T-cell (primary cell): Measurements from ENCODE around the gene RAET1E. TPM values are rescaled to one million over a fixed set of nuclear protein-coding genes. Genes with fewer than 3 reads are reported as not detected.
"Not testable (repeated sequence)": the region's sequence is repeated elsewhere in the genome, so short reads cannot be mapped to it uniquely, and the experiment has no call there.

Experiments used
- ATAC-seq, 4 experiments: fragments of 200-7000 bp in 3 of 4; fragments of 150-1000 bp in 1 of 4; cut with Tn5 transposase; replicated peaks in 1 of 4; 1 replicate in 3 of 4; 2 replicates in 1 of 4; pipeline ENCODE4 v1.10.0; 2021; ENCODE audit warnings: moderate library complexity in 3 of 4, mild to moderate bottlenecking in 2 of 4, moderate number of reproducible peaks in 1 of 4
- CTCF ChIA-PET, 2 donors: fragments of 300-600 bp; sonication (Branson Sonifier 250); formaldehyde crosslinking; loops; one replicate each; lab custom pipeline; 2022; ENCODE audit warnings: antibody characterized with exemption in 2 of 2; lab: Charles Lee
- POLR2A ChIA-PET, 2 donors: fragments of 300-600 bp; sonication (Branson Sonifier 250); formaldehyde crosslinking; loops; one replicate each; lab custom pipeline; 2022; ENCODE audit warnings: antibody characterized with exemption in 2 of 2; lab: Charles Lee
- DNase-seq, 35 experiments: peaks; one replicate each; pipeline versions ENCODE4 v3.0.0 to v3.0.0-alpha.2; 2013 to 2023
- H3K27ac ChIP-seq: one replicate; pipeline ENCODE4 v1.5.1; 2013; ENCODE audit warnings: low read length
- H3K27me3 ChIP-seq, 2 experiments: replicated peaks in 1 of 2; 1 replicate in 1 of 2; 2 replicates in 1 of 2; pipeline versions ENCODE4 v1.6.1 to v1.7.0; 2013; ENCODE audit warnings: low read length in 1 of 2, mixed read lengths in 1 of 2; ENCODE audit not compliant: control insufficient read depth in 2 of 2, insufficient read depth in 2 of 2; ENCODE audit errors: extremely low read depth in 1 of 2
- H3K36me3 ChIP-seq, 2 donors: 1 replicate in 1 of 2; 2 replicates in 1 of 2; pipeline versions ENCODE4 v1.6.1 to v1.7.0; 2013; ENCODE audit warnings: low read length in 1 of 2; ENCODE audit not compliant: control insufficient read depth in 2 of 2, insufficient read depth in 1 of 2; ENCODE audit errors: extremely low read depth in 1 of 2
- H3K4me1 ChIP-seq, 2 experiments: 1 replicate in 1 of 2; 2 replicates in 1 of 2; pipeline versions ENCODE4 v1.6.1 to v1.7.0; 2013; ENCODE audit warnings: low read length in 2 of 2, mixed read lengths in 1 of 2; ENCODE audit not compliant: insufficient read depth in 2 of 2, control insufficient read depth in 1 of 2; ENCODE audit errors: extremely low read depth in 1 of 2
- H3K4me3 ChIP-seq, 2 donors: 1 replicate in 1 of 2; 2 replicates in 1 of 2; pipeline versions ENCODE4 v1.5.1 to v1.7.0; 2013; ENCODE audit warnings: mild to moderate bottlenecking in 2 of 2, low read length in 1 of 2, moderate library complexity in 1 of 2; ENCODE audit not compliant: control insufficient read depth in 1 of 2; ENCODE audit errors: extremely low read depth in 1 of 2
- H3K9me3 ChIP-seq: 2 replicates; pipeline ENCODE4 v1.7.0; 2013
- H3K27ac Mint-ChIP-seq, 2 donors: one replicate each; pipeline ENCODE4 v1.8.0; 2020 to 2021; ENCODE audit warnings: mild to moderate bottlenecking in 2 of 2, mixed read lengths in 2 of 2
- H3K27me3 Mint-ChIP-seq, 2 donors: one replicate each; pipeline ENCODE4 v1.8.0; 2021 to 2022; ENCODE audit warnings: mixed read lengths in 2 of 2
- H3K36me3 Mint-ChIP-seq: one replicate; pipeline ENCODE4 v1.8.0; 2021; ENCODE audit warnings: mixed read lengths
- H3K4me1 Mint-ChIP-seq, 3 donors: one replicate each; pipeline ENCODE4 v1.8.0; 2020 to 2022; ENCODE audit warnings: mixed read lengths in 3 of 3, mild to moderate bottlenecking in 1 of 3
- H3K4me3 Mint-ChIP-seq, 3 donors: one replicate each; pipeline ENCODE4 v1.8.0; 2020 to 2022; ENCODE audit warnings: mild to moderate bottlenecking in 3 of 3, mixed read lengths in 3 of 3, moderate library complexity in 3 of 3
- H3K9me3 Mint-ChIP-seq, 3 donors: one replicate each; pipeline ENCODE4 v1.8.0; 2020 to 2022; ENCODE audit warnings: mixed read lengths in 3 of 3
- whole genome bisulfite sequencing: methylation state at CpG from one replicate; pipeline ENCODE4 v1.1.5; 2013; ENCODE audit warnings: missing lambda C conversion rate; ENCODE audit not compliant: insufficient coverage; 5-methylcytosine and 5-hydroxymethylcytosine counted together
- total RNA-seq, 35 experiments: library from RNA in 6 of 35; stranded (reverse) in 6 of 35; fragments of 120-200 nt in 1 of 35; gene quantifications; one replicate each; pipeline versions ENCODE4 v1.2.1 to v1.2.4 and lab custom pipeline; 2013 to 2026

The RAET1E gene
- total RNA-seq, 5 donors from 2014 or later (not counting 1 experiment from before 2014, with no cell fraction given): not detected

- H3K4me1 Mint-ChIP-seq, H3K36me3 Mint-ChIP-seq, ATAC-seq, CTCF ChIA-PET, H3K4me1 ChIP-seq, DNase-seq, H3K4me3 ChIP-seq, H3K27ac ChIP-seq, H3K36me3 ChIP-seq, H3K27ac Mint-ChIP-seq, H3K4me3 Mint-ChIP-seq, H3K9me3 ChIP-seq: not testable (repeated sequence)
- peaks cover 8 to 16% of the 10 kb centered on the region in 2 donors for H3K27me3 Mint-ChIP-seq
- H3K9me3 Mint-ChIP-seq: peaks cover 4 to 10% (median 9%) of the 10 kb centered on the region in 3 donors
- POLR2A ChIA-PET: interaction anchor here in 1 of 2 donors (0.6 kb wide), 1 partner anchor 36 kb away, joined by 5 read pairs; no protein-coding TSS in a partner anchor
- WGBS: 76% methylated on average over 3 of the region's 4 CpGs
- peaks cover 0 to 46% of the 10 kb centered on the region in 2 experiments for H3K27me3 ChIP-seq
Observed at GRCh38 chr6:149908480-149908879, 10.6 kb upstream of the RAET1E start.

DNA sequence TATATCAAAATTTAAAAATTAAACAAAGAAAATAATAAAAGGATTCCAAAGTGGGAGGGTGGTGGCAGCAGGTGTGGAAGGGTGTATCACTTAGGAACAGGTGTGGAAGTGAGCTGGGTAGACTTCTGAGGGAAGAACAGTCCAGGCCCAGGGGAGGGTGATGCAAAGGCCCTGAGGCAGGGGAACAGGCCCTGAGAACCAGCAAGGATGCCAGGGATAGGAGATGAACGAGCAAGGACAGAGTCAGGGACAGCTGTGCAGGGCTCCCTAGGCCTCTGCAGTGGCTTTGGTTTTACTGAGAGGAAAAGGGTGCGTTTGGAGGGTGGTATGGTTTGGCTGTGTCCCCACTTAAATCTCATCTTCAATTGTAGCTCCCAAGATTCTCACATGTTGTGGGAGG lies 9.4 kb upstream of the RAET1E start:
- Histone ChIP-seq H3K27me3 (peaks cover 0 to 42% of the 10 kb centered on the region in 2 experiments), H3K9me3 (no peaks in the 10 kb centered on the region), H3K4me3 (no peak overlapping the region), H3K4me1 (no peaks in the 10 kb centered on the region), H3K27ac (no peak overlapping the region), H3K36me3 (no peaks in the 10 kb centered on the region)
- H3K4me3 Mint-ChIP-seq: no peak overlapping the region
- H3K9me3 Mint-ChIP-seq: peaks cover 4 to 10% (median 9%) of the 10 kb centered on the region in 3 donors
- peaks cover 4% of the 10 kb centered on the region for H3K36me3 Mint-ChIP-seq
- ChIA-PET CTCF (no interaction called here), POLR2A (no interaction called here)
- DNase-seq (no peak), ATAC-seq (no peak)
- WGBS: no CpG with 5 or more reads among the region's 2 CpGs
- H3K27ac Mint-ChIP-seq: no peak overlapping the region
- peaks cover 14 to 19% of the 10 kb centered on the region in 2 donors for H3K27me3 Mint-ChIP-seq
- H3K4me1 Mint-ChIP-seq: no peaks in the 10 kb centered on the region

GRCh38 chr6:149906405-149906804 lies 8.5 kb upstream of the RAET1E start:
- peaks cover 14 to 19% of the 10 kb centered on the region in 2 donors for H3K27me3 Mint-ChIP-seq

DNA sequence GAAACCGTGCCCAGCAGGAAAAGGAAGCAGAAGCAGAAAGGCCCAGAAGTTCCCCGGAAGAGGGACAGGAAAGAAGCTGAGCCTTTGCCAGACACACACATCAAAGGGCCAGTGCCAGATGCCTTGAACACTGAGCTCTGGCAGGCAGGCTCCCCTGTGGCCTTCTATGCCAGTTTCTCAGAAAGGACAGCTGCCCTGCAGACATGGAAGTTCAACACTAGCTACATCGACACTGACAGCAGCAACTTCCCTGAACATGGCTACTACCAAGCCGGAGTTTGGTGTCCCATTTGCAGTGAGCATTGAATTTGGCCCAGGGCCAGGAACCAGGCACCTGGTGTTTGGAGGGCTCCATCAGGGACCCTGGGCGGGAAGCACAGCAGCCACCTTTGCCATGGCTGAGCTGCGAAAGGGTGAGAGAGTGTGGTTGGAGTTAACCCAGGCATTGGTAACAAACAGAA lies 8.0 kb upstream of the RAET1E start:
- Mint-ChIP-seq H3K4me1 (no peaks in the 10 kb centered on the region), H3K4me3 (no peak overlapping the region), H3K27ac (no peak overlapping the region), H3K27me3 (peaks cover 14 to 19% of the 10 kb centered on the region in 2 donors), H3K9me3 (peaks cover 4 to 10% (median 9%) of the 10 kb centered on the region in 3 donors), H3K36me3 (peaks cover 4% of the 10 kb centered on the region)
- ATAC-seq (no peak), DNase-seq (no peak)
- H3K36me3 ChIP-seq: no peaks in the 10 kb centered on the region
- H3K27ac ChIP-seq: no peak overlapping the region
- WGBS: 76% methylated on average over 5 of the region's 6 CpGs
- H3K9me3 ChIP-seq: no peaks in the 10 kb centered on the region
- H3K27me3 ChIP-seq: peaks cover 0 to 42% of the 10 kb centered on the region in 2 experiments
- no peaks in the 10 kb centered on the region for H3K4me1 ChIP-seq
- ChIA-PET CTCF (interaction anchor here in 1 of 2 donors (1.0 kb wide), 1 partner anchor 49 kb away, joined by 3 read pairs; no protein-coding TSS in a partner anchor), POLR2A (interaction anchor here (0.5 kb wide), 3 partner anchors 185 to 895 kb away, joined by 4 to 6 read pairs (median 6); no protein-coding TSS in a partner anchor)
- no peak overlapping the region for H3K4me3 ChIP-seq

More at GRCh38 chr6:149906405-149906804, 8.5 kb upstream of the RAET1E start:
- no peaks in the 10 kb centered on the region for H3K4me1 ChIP-seq
- DNase-seq (no peak), ATAC-seq (no peak)
- 100% methylated on average over 3 of the region's 4 CpGs for WGBS
- ChIA-PET CTCF (no interaction called here), POLR2A (interaction anchor here (0.5 kb wide), 3 partner anchors 185 to 895 kb away, joined by 4 to 6 read pairs (median 6); no protein-coding TSS in a partner anchor)
- Mint-ChIP-seq H3K4me3 (no peak overlapping the region), H3K9me3 (peaks cover 4 to 10% (median 9%) of the 10 kb centered on the region in 3 donors), H3K4me1 (no peaks in the 10 kb centered on the region), H3K36me3 (peaks cover 4% of the 10 kb centered on the region), H3K27ac (no peak overlapping the region)
- no peak overlapping the region for H3K27ac ChIP-seq
- H3K27me3 ChIP-seq: peaks cover 0 to 39% of the 10 kb centered on the region in 2 experiments
- no peak overlapping the region for H3K4me3 ChIP-seq
- no peaks in the 10 kb centered on the region for H3K9me3 ChIP-seq
- H3K36me3 ChIP-seq: no peaks in the 10 kb centered on the region

DNA sequence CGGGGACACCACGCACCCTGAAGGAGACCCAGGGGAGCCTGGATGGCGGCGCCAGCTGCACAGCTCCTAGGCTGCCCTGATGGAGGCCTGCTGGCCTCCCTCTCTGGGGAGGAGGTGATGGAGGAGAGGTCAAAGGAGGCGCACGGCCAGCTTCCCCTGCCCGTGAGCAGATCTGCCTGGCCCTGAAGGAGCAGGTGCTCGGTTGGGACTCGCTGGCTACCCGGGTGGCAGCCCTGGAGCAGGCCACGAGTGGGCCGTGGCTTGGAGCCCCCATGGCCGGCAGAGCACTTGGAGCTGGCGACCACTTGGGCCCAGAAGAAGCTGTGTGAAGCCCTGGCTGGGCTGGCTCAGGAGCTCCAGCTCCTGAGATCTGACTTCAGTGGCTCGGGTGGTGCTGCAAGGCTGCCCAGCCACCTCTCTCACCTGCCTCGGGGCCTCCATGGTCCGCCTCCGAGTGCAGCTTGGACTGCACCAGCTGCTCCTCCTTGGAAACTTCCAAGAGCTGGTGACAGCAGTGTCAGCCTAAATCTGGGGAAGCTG lies 7.5 kb upstream of the RAET1E start:
- H3K9me3 Mint-ChIP-seq: peaks cover 4 to 10% (median 9%) of the 10 kb centered on the region in 3 donors
- H3K27me3 Mint-ChIP-seq: peaks cover 9 to 16% of the 10 kb centered on the region in 2 donors
- WGBS: 85% methylated on average over 15 of the region's 18 CpGs
- ChIA-PET POLR2A (no interaction called here), CTCF (interaction anchor here in 1 of 2 donors (1.0 kb wide), 1 partner anchor 49 kb away, joined by 3 read pairs; no protein-coding TSS in a partner anchor)
- Histone ChIP-seq H3K27ac (no peak overlapping the region), H3K27me3 (peaks cover 0 to 41% of the 10 kb centered on the region in 2 experiments), H3K4me1 (no peaks in the 10 kb centered on the region), H3K36me3 (no peaks in the 10 kb centered on the region), H3K4me3 (no peak overlapping the region), H3K9me3 (no peaks in the 10 kb centered on the region)
- ATAC-seq (no peak), DNase-seq (no peak)
- peaks cover 4% of the 10 kb centered on the region for H3K36me3 Mint-ChIP-seq
- no peaks in the 10 kb centered on the region for H3K4me1 Mint-ChIP-seq
- no peak overlapping the region for H3K27ac Mint-ChIP-seq
- no peak overlapping the region for H3K4me3 Mint-ChIP-seq

- Histone ChIP-seq H3K4me3 (no peak overlapping the region), H3K4me1 (no peaks in the 10 kb centered on the region), H3K27ac (no peak overlapping the region), H3K9me3 (no peaks in the 10 kb centered on the region), H3K36me3 (no peaks in the 10 kb centered on the region), H3K27me3 (peaks cover 0 to 39% of the 10 kb centered on the region in 2 experiments)
- ChIA-PET POLR2A (no interaction called here), CTCF (interaction anchor here (0.7 to 1.0 kb wide), 2 partner anchors 48 to 902 kb away, joined by 3 read pairs; no protein-coding TSS in a partner anchor)
- Mint-ChIP-seq H3K4me3 (no peak overlapping the region), H3K27me3 (peaks cover 7 to 10% of the 10 kb centered on the region in 2 donors), H3K4me1 (no peaks in the 10 kb centered on the region), H3K9me3 (peaks cover 4 to 10% (median 9%) of the 10 kb centered on the region in 3 donors), H3K27ac (no peak overlapping the region), H3K36me3 (peaks cover 4% of the 10 kb centered on the region)
- 78% methylated on average over 7 of the region's 13 CpGs for WGBS
- no peak for ATAC-seq
- DNase-seq: no peak
Observed at GRCh38 chr6:149904661-149905370, 6.9 kb upstream of the RAET1E start.
